ENCODE data around the gene IVD. TPM values are rescaled to one million over a fixed set of nuclear protein-coding genes. Genes with fewer than 3 reads are reported as not detected.

The IVD gene
- polyA plus RNA-seq, 1 donor (not counting 4 experiments of a cell fraction or from before 2014, with no cell fraction given), result 13.0 TPM

GRCh38 chr15:40377606-40378005 is 28.0 kb upstream of the IVD start:
- Histone ChIP-seq H3K9me3 (ENCODE audit: control insufficient read depth, low read depth, low read length) (no peaks in the 10 kb centered on the region), H3K27me3 (ENCODE audit: control insufficient read depth, extremely low read depth, insufficient read depth, low read length) (no peaks in the 10 kb centered on the region), H2AFZ (ENCODE audit: control insufficient read depth, low read length) (no peak overlapping the region), H3K4me3 (ENCODE audit: control insufficient read depth in 2 of 3, extremely low read depth in 1 of 3, insufficient read depth in 2 of 3, low read depth in 1 of 3, low read length in 3 of 3) (no peak overlapping the region), H3K9ac (ENCODE audit: control insufficient read depth, extremely low read depth, insufficient read depth, low read length) (no peak overlapping the region), H3K79me2 (ENCODE audit: control insufficient read depth, insufficient read depth, low read length) (no peaks in the 10 kb centered on the region), H3K9me1 (ENCODE audit: control insufficient read depth, extremely low read depth, insufficient read depth, low read length) (no peaks in the 10 kb centered on the region), H3K4me2 (ENCODE audit: control insufficient read depth, extremely low read depth, insufficient read depth, low read depth, low read length) (no peak overlapping the region), H3K36me3 (ENCODE audit: control insufficient read depth in 2 of 2, extremely low read depth in 1 of 2, insufficient read depth in 2 of 2, low read length in 2 of 2) (no peaks in the 10 kb centered on the region), H3K27ac (ENCODE audit: control insufficient read depth, insufficient read depth, low read length) (no peak overlapping the region), H4K20me1 (ENCODE audit: control insufficient read depth, extremely low read depth, insufficient read depth, low read length) (no peaks in the 10 kb centered on the region), H3K4me1 (ENCODE audit: control insufficient read depth, extremely low read depth, insufficient read depth, low read length) (peaks cover 16% of the 10 kb centered on the region)
- FAIRE-seq (no peak), DNase-seq (ENCODE audit: low read depth, low spot score) (no peak)
- TF ChIP-seq EZH2 (IDR thresholded peaks at IDR 0.05; ENCODE audit: low read length), result no peak
- TF ChIP-seq CTCF (optimal IDR thresholded peaks at IDR 0.05 in 1 of 3, IDR thresholded peaks at IDR 0.05 in 1 of 3, conservative IDR thresholded peaks at IDR 0.05 in 1 of 3; ENCODE audit: extremely low read depth in 1 of 3, insufficient read depth in 2 of 3, low read length in 3 of 3), result no peak
- dilution Hi-C loops (cut with MboI; ENCODE audit: extremely low pct_ligation_motif_present, low sequenced_read_pairs), result no loop called here

- H3K4me2 ChIP-seq (ENCODE audit: control insufficient read depth, extremely low read depth, insufficient read depth, low read depth, low read length), result peak overlapping the region; percentile 49
- no peak for FAIRE-seq
These were observed 26.2 kb upstream of the IVD start for GRCh38 chr15:40379374-40379773.

More at GRCh38 chr15:40379374-40379773, 26.2 kb upstream of the IVD start:
- no peak overlapping the region for H2AFZ ChIP-seq (ENCODE audit: control insufficient read depth, low read length)
- no peak for DNase-seq (ENCODE audit: low read depth, low spot score)
- peaks cover 14% of the 10 kb centered on the region for H3K79me2 ChIP-seq (ENCODE audit: control insufficient read depth, insufficient read depth, low read length)
- no peaks in the 10 kb centered on the region for H3K9me3 ChIP-seq (ENCODE audit: control insufficient read depth, low read depth, low read length)
- no peaks in the 10 kb centered on the region for H3K36me3 ChIP-seq (ENCODE audit: control insufficient read depth in 2 of 2, extremely low read depth in 1 of 2, insufficient read depth in 2 of 2, low read length in 2 of 2)
- no peak overlapping the region for H3K9ac ChIP-seq (ENCODE audit: control insufficient read depth, extremely low read depth, insufficient read depth, low read length)
- TF ChIP-seq CTCF (optimal IDR thresholded peaks at IDR 0.05 in 1 of 3, IDR thresholded peaks at IDR 0.05 in 1 of 3, conservative IDR thresholded peaks at IDR 0.05 in 1 of 3; ENCODE audit: extremely low read depth in 1 of 3, insufficient read depth in 2 of 3, low read length in 3 of 3) (no peak), EZH2 (IDR thresholded peaks at IDR 0.05; ENCODE audit: low read length) (no peak)
- no peak overlapping the region for H3K27ac ChIP-seq (ENCODE audit: control insufficient read depth, insufficient read depth, low read length)
- dilution Hi-C loops (cut with MboI; ENCODE audit: extremely low pct_ligation_motif_present, low sequenced_read_pairs), result no loop called here
- H3K9me1 ChIP-seq (ENCODE audit: control insufficient read depth, extremely low read depth, insufficient read depth, low read length), result no peaks in the 10 kb centered on the region
- peaks cover 25% of the 10 kb centered on the region for H3K4me1 ChIP-seq (ENCODE audit: control insufficient read depth, extremely low read depth, insufficient read depth, low read length)
- H3K27me3 ChIP-seq (ENCODE audit: control insufficient read depth, extremely low read depth, insufficient read depth, low read length), result no peaks in the 10 kb centered on the region
- no peak overlapping the region for H3K4me3 ChIP-seq (ENCODE audit: control insufficient read depth in 2 of 3, extremely low read depth in 1 of 3, insufficient read depth in 2 of 3, low read depth in 1 of 3, low read length in 3 of 3)
- no peaks in the 10 kb centered on the region for H4K20me1 ChIP-seq (ENCODE audit: control insufficient read depth, extremely low read depth, insufficient read depth, low read length)

Measured in keratinocyte (primary cell).